Left kidney (tissue), 2 donors: ENCODE measurements around the gene CHD3. TPM values are rescaled to one million over a fixed set of nuclear protein-coding genes. Genes with fewer than 3 reads are reported as not detected.

Source experiments
- DNase-seq: peaks from one replicate; pipeline ENCODE4 v3.0.0-alpha.2; 2013
- polyA plus RNA-seq: library from polyadenylated mRNA; unstranded; fragments of 120-200 nt; gene quantifications from one replicate; pipeline ENCODE4 v1.2.1, GENCODE V29; 2013; ENCODE audit not compliant: insufficient read length

CHD3 gene
- polyA plus RNA-seq, 1 donor = 195 TPM

DNA sequence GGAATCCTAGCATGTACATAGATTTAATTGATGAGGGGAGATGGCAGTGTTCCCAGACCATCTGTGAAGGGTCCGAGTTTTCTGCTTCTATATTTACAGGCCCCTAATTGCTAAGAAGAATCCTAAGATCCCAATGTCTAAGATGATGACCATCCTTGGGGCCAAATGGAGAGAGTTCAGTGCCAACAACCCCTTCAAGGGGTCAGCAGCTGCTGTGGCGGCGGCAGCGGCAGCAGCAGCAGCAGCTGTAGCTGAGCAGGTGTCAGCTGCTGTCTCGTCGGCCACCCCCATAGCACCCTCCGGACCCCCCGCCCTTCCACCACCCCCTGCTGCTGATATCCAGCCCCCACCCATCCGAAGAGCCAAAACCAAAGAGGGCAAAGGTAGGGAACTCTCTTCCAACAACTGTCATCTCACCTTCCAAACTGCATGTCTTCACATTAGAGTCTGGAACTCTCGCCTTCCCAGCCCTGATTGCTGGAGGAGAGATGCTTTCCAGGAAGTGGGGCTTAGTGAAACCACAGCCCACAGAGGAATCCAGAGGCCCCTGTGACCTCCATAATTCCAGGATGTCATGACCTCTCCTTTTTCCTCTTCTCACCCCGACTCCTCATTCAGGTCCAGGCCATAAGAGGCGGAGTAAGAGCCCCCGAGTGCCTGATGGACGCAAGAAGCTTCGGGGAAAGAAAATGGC lies 4.7 kb downstream of the CHD3 start:
- no peak for DNase-seq

GRCh38 chr17:7894226-7894625 lies 5.6 kb downstream of the CHD3 start:
- no peak for DNase-seq

GRCh38 chr17:7894866-7895265 lies 6.3 kb downstream of the CHD3 start:
- DNase-seq = no peak

- DNase-seq = no peak
These were observed 8.5 kb downstream of the CHD3 start for GRCh38 chr17:7897090-7897489.

DNA sequence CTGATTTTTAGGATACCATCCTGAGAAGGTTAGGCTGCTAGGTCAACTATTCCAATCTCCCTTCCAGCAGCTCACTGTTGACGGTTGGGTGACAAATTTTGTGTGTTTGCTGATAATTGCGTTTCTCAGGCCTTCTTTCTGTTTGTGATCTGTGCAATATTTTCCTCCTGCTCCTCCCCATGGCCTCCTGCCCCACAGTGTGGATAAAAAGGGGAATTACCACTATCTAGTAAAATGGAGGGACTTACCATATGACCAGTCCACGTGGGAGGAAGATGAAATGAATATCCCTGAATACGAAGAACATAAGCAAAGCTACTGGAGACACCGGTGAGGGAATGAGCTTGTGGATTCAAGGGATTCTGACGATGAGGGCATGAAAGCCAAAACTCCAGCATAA lies 9.2 kb downstream of the CHD3 start:
- DNase-seq = no peak

DNA sequence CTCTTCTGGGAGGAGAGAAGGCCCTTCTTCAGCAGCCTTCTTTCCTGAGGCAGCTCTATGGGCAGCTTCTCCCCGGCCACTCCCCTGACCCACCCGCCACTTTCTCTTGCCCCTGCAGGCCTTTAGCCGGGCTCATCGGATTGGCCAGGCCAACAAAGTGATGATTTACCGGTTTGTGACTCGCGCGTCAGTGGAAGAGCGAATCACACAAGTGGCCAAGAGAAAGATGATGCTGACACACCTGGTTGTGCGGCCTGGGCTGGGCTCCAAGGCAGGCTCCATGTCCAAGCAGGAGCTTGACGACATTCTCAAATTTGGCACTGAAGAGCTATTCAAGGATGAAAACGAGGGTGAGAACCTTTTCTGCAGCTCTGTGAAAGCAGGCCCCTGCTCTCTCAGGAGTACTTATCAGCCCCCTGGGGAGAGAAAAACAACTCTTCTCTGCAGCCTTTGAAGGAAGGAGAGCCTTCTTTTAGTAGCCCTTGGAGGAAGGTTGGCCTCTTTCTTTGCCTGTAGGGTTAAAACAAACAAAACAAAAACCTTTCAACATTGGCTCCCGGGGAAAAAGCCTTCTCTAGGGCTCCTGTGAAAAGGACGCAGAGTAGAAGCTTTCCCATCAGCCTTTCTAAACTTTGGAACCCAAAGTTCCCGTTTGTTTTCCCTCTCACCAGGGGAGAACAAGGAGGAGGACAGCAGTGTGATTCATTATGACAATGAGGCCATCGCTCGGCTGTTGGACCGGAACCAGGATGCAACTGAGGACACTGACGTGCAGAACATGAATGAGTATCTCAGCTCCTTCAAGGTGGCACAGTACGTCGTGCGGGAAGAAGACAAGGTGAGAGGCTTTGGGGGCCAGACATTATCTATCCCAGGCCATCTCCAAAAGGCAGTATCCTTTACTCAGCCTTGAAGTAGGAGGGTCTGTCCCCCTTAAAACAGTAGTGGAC lies 14.8 kb downstream of the CHD3 start:
- DNase-seq = no peak

- DNase-seq = no peak
These were observed 20.5 kb downstream of the CHD3 start for GRCh38 chr17:7909089-7909488.

DNA sequence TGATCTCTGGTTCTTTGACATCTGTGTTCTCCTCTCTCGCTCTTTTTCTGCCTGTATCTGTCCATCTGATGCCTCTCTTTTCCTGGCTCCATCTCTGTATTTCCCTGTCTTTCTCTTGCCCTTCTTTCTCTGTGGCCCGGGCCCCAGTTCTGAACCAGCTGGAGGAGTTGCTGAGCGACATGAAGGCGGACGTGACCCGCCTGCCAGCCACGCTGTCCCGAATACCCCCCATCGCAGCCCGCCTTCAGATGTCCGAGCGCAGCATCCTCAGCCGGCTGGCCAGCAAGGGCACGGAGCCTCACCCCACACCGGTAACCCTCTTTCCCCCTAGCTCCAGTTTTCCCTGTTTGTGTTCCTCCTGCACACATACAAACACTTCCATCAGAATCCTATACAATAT lies 21.7 kb downstream of the CHD3 start:
- DNase-seq = no peak

DNA sequence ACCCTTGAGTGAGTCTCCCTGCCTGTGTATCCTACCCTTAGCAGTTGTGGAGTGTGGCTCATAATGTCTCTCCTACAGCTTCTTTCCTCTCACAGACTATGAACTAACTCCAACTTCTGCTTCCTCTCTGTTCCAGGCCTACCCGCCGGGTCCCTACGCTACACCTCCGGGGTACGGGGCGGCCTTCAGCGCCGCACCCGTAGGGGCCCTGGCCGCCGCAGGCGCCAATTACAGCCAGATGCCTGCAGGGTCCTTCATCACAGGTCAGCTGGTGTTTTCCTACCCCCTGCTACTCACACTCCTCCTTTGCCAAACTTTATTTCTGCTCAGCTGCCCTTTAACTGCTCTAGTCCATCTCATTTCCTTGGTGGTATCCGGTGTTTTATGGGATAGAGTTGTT lies 22.1 kb downstream of the CHD3 start:
- no peak for DNase-seq

- no peak for DNase-seq
These were observed 22.5 kb downstream of the CHD3 start for GRCh38 chr17:7911116-7911515.

DNA sequence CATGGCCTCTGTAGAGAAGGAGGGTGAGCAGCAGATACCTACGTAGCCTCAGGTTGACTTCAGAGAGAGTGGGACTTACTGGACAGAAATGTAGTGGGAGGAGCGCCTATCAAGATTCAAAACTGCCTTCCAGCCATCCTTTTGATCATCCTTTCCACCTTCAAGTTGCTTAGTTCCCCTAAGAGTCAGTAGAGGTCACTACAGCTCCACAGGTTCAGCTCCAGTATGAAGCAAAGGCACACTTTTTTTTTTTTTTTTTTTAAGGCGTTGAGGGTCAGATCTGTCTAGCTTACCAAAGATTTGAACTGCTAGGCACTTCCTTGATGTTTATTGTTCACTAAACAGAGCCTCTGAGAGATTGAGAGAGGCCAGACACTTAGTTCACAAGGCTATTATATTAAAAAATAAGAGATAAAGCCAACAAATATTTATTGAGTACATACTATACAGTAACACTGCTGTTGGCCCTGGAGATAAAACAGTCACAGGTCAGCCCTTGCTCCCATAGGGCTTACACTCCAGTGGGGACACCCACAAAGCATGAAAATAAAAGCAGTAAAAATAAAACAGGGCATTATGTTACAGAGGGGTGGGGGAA lies 24.4 kb downstream of the CHD3 start:
- DNase-seq = peak; percentile 64

GRCh38 chr17:7915179-7915610 lies 26.6 kb downstream of the CHD3 start:
- DNase-seq = no peak

GRCh38 chr17:7915611-7916384 lies 27.2 kb downstream of the CHD3 start, which contains the start of gene RNF227:
TSS of gene RNF227 (minus strand) at chr17:7916289. CDS start at chr17:7916195, 94 bp downstream.
- DNase-seq = peak; percentile 96

DNA sequence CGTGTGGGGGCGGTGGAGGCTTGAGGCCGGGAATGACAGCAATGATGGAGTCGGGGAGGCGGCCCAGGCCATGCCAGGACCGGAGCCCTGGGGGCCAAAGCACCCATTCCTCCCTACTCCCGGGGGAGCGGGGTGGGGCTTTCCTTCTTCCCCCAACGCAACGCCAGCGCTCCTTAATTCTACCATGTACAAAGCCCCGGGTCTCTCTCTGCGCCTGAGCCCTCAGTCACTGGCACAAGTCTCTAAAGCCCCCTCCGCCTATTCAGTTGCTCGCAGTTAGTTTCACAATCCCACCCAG lies 27.7 kb downstream of the CHD3 start:
- no peak for DNase-seq

DNA sequence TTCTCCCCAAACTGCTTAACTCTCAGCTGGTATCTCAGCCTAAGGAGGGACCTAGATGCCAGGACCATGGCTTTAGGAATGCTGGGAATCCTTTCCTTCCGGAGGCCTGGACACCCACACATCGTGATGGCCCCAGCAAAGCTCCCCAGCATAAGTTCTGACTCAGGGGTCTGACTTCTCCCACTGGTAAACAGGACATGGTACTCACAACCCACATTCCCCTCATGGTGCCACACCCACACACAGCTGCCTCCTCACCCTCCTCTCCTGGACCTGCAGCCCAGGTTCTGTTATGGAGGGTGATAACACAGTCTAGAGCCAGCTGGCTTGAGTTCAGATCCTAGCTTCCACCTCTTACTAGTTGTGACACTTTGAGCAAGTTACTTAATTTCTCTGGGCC lies 28.2 kb downstream of the CHD3 start:
- no peak for DNase-seq

GRCh38 chr17:7922269-7922844 lies 33.8 kb downstream of the CHD3 start:
- no peak for DNase-seq

GRCh38 chr17:7922845-7923628 lies 34.4 kb downstream of the CHD3 start:
- DNase-seq = peak; percentile 93

DNA sequence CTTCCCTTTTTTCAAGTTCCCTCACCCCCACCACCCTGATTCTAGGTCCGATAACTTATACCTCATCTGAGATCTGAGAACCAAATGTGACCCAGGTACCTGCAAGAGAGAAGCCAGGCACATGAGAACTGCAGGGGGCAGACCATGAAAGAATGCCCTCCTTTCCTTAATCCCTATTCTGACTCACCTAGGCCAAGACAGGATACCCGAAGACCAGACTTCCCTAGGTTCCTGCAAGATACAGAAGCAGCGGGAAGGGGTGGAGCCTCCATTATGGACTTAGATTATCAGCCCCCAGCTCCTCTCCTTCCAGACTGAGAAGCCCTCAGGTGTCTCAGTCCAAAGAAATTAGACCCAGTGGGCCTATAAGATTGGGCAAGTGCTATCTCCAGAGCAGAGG lies 39.0 kb downstream of the CHD3 start:
- DNase-seq = no peak

DNA sequence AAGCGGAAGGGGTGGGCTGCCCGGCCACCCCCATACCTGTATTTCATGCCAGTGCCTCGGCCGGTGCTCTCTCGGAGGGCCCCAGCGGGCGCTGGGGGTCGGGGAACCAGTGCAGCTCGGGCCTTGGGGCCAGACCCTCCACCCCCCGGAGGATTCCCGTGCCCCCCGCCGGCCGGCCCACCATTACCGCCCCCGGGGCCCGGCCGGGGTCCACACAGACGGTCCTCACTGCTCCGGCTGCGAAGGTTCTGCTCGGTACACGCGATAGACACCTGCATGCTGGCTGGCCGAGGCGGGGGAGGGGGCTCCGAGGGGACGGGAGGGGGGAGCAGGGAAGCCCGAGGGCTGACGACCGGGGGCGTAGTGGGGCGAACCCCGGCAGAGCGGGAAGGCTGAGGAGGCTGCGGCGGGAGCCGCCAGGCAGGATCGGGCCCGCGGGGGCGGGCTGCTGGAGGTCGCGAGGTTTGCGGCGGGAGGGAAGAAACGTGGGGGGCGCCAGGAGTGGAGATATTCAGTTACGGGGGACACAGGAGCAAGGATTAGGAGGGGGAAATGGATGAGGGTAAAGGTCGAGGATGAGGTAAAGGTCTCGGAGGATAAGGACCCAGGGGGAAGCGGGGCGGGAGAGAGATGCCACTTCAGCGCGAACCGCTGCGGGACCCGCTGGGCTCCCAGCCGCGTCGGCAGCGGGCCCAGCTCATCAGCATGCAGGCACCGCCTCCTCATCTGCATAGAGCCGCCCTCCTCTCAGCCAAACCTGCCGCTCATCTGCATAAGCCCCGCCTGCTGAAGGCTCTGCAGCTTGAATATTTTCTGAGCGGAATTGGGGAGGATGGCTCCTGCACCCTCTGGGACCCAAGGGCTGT lies 40.8 kb downstream of the CHD3 start, which contains the start of gene KCNAB3:
KCNAB3 (minus strand) TSS at position 699 of the 866 bp plus-strand sequence; CDS start at position 278, 421 bp downstream.
- DNase-seq = peak; percentile 75
